Stimulated activated CD4-positive, alpha-beta T cell treated with anti-CD3 and anti-CD28 coated beads, Interleukin-2, amount 100 ng/mL, for 4 hours (primary cell): Measurements from ENCODE around the gene ITPKC.
A peak's percentile ranks its signal among the peaks of the same experiment; 100 is the strongest.

Experiments used
- DNase-seq: peaks from one replicate; pipeline ENCODE4 v3.0.0-alpha.2; 2020; ENCODE audit warnings: low read depth

Gene ITPKC

GRCh38 chr19:40740747-40741146 is 23.8 kb downstream of the ITPKC start:
- no peak for DNase-seq

GRCh38 chr19:40741527-40742390 is 24.8 kb downstream of the ITPKC start:
- DNase-seq = no peak

GRCh38 chr19:40742477-40742876 is 25.6 kb downstream of the ITPKC start:
- DNase-seq = no peak

- no peak for DNase-seq
Observed at GRCh38 chr19:40742886-40743285, 26.0 kb downstream of the ITPKC start.

GRCh38 chr19:40743926-40744325 is 27.0 kb downstream of the ITPKC start:
- DNase-seq = no peak

GRCh38 chr19:40744554-40745401 is 27.9 kb downstream of the ITPKC start:
- no peak for DNase-seq

- no peak for DNase-seq
Observed at GRCh38 chr19:40745402-40745780, 28.5 kb downstream of the ITPKC start.

- DNase-seq = no peak
Observed at GRCh38 chr19:40747536-40747935, 30.6 kb downstream of the ITPKC start.

- peak; percentile 99 for DNase-seq
Observed at GRCh38 chr19:40750058-40750873, 33.4 kb downstream of the ITPKC start, which contains the start of gene ACTMAP. ACTMAP (minus strand) TSS chr19:40750477; CDS start chr19:40749803, 674 bp downstream.

GRCh38 chr19:40750874-40751537 is 34.1 kb downstream of the ITPKC start, which contains the start of gene SNRPA:
SNRPA (plus strand) TSS chr19:40751203; CDS start chr19:40751409, 206 bp downstream.
- peak; percentile 95 for DNase-seq

GRCh38 chr19:40752257-40752781 is 35.4 kb downstream of the ITPKC start:
- DNase-seq = no peak

- DNase-seq = peak; percentile 48
Observed at GRCh38 chr19:40754611-40755247, 37.8 kb downstream of the ITPKC start.

GRCh38 chr19:40755248-40755624 is 38.3 kb downstream of the ITPKC start:
- no peak for DNase-seq

GRCh38 chr19:40755791-40756190 is 38.9 kb downstream of the ITPKC start:
- DNase-seq = no peak

GRCh38 chr19:40756502-40757110 is 39.7 kb downstream of the ITPKC start:
- DNase-seq = no peak

GRCh38 chr19:40758491-40758890 is 41.6 kb downstream of the ITPKC start:
- no peak for DNase-seq

- DNase-seq = no peak
Observed at GRCh38 chr19:40759352-40759751, 42.4 kb downstream of the ITPKC start.

GRCh38 chr19:40762754-40763470 is 46.0 kb downstream of the ITPKC start:
- DNase-seq = no peak

GRCh38 chr19:40763526-40763925 is 46.6 kb downstream of the ITPKC start:
- no peak for DNase-seq

- DNase-seq = no peak
Observed at GRCh38 chr19:40763963-40764362, 47.1 kb downstream of the ITPKC start.
